Measurements from ENCODE around the gene SLC52A3.

Gene SLC52A3

DNA sequence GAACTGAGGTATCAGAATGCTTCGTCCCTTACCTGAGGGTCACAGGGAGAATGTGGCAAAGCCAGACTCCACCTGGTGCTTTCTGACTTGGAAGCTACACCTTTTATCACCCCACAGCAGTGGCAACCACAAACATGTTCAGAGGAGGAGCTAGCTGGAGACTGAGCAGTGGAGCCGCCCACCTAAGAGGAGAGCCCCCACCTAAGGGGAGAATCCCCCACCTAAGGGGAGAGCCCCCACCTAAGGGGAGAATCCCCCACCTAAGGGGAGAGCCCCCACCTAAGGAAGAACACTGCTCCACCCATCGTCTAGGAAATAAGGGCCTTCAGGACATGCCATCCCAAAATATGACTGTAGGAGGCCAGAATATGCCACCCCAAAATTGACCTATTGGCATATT, 4.0 kb downstream of the SLC52A3 start:
- DNase-seq: no peak

DNA sequence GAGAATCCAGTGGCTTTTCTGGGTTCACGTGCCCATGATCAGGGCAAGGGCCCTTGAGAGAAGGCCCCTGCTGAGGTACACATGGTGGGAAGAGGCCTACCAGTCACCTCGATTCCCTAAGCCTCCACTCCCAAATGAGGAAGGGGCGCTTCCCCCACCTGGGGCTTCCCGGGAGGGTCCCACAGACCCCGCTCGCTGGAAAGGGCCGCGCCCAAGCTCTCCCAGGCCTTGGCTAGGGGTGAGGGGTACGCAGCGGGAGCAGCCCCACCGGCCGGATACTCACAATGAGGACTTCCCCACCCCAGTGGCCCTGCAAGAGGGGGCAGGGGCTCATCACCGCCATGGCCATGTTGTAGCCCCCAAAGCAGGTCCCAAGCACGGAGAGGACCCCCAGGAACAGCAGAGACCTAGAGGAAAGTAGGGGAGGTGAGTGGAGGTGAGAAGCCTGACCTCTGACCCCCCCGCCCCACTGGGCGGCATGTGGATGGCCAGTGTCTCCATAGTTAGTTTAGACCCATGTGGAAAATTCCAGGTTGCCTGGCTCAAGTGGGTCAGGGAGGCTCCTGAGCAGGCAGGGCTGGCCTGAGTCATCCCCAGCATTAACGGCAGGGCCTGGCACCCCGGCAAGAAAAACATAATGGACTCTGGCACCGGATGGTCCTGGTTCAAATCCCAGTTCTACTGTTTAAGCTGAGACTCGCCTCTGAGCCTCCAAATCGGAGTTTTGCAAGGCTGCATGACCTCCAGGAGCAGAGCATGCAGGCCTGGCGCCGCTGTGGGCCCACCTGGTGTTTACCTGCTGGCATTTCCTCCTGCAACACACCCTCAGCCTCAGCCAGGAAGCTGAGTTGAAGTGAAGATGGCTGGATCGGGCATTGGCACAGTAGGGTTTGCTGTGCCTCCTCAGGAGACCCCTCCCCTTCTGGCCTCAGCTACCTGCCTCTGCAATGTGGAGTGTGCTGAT, 6.6 kb downstream of the SLC52A3 start:
- no peak for DNase-seq

DNA sequence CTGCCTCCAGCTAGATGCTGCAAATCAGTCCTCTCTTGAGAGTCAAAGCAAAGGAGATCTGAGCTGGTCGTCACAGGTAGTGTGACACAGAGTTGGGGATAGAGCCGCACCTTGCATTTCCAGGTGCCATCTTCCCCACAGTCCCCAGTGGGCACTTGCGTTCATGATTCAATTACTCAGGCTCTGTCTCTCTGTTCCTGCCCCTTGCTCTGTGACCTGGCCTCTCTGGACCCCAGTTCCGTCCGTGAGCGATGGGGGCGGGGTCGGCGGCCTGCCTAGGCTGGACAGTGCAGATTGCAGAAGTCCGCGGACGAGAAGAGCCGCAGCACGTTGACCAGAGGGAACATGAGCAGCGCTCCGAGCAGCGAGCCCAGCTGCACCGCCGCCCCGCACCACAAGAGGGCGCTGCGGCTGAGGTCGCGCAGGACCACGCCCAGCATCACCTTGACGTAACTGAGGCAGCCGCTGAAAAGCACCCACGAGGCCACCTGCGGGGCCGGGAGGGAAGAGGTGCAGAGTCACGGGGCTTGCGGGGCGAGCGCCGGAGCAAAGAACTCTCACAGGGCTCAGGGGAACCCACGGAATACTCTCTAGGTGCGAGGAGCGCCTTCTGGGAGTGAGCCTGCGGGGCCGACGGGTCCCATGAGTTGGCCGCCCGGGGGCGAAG, 7.4 kb downstream of the SLC52A3 start:
- peak; percentile 63 to 71 for DNase-seq

DNA sequence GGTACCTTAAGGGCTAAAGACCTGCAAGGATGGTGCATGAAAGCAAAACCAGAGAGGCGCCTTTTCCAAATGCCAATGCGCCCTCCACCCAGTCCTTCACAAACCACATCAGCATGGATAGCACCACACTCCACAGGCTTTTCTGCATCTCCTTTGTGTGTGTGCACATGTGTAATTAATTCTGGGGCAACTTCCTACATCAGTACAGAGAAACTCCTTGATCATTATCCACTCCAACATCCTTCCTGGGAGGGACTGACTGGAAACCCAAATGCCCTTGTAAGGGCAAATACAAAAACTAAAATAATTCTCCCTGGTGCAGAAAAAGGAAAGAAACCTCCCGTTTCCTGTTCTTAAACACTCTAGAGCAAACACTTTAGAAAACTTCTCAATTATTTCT, 10.8 kb downstream of the SLC52A3 start:
- DNase-seq: no peak

DNA sequence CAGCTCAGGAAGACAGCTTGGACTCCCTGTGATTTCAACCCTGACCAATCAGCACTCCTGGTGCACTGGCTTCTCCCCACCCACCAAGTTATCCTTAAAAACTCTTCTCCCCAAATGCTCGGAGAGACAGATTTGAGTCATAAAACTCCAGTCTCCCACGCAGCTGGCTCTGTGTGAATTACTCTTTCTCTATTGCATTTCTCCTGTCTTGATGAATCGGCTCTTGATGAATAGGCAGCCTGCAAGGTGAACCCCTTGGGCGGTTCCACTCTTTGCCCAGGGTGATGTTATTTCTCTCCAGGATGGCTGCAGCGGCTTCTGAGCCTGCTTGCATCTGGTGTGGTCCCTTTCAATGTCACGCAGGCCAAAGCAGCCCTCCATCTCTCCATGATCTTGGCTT, 12.4 kb downstream of the SLC52A3 start:
- no peak for DNase-seq

DNA sequence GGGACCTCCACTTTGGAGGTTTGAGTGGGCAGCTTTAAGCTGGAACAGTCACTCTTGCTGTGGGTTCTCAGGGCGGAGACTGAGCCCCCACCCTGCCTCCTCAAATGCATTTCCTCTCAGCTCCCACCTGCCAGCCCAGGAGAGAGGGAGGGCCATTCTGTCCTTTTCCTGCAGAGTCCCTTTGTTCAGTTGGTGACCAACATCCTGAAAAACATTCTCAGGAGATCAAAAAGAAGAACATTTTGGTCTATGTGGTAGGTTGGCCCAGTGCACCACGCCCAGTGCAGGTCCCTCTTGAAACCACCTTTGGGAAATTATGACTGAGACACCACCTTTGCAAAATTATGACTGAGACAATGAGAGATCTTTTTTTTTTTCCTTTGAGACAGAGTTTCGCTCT, 13.4 kb downstream of the SLC52A3 start:
- peak in 1 of 2 experiments; percentile 17 for DNase-seq

DNA sequence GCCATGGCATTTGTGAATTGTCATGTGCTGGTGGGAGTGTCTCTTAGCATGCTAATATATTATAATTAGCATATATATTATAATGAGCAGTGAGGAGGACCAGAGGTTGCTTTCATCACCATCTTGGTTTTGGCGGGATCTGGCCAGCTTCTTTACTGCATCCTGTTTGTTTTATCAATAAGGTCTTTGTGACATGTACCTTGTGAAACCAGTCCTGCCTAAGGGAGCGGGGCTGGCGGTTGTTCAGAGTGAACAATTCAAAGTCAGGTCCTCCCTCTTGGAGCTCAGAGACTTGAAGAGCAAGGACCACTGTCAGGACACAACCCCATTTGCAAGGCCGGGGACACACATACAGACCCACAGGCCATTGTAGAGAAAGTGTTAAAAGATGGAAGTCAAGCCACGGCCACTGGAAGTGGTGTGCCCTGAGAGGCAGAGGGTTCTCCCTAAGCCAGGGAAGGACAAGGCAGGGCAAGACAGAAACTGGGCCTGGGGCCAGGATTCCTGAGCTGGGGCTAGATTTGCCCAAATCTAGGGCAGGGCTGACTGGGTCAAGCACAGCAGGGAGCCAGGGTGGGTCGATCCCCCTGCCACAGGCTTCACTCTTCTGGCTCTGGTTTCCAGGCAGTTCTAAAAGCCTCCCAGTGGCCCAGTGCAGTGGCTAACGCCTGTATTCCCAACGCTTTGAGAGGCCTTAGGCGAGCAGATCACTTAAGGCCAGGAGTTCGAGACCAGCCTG, 14.2 kb downstream of the SLC52A3 start:
- no peak for DNase-seq

DNA sequence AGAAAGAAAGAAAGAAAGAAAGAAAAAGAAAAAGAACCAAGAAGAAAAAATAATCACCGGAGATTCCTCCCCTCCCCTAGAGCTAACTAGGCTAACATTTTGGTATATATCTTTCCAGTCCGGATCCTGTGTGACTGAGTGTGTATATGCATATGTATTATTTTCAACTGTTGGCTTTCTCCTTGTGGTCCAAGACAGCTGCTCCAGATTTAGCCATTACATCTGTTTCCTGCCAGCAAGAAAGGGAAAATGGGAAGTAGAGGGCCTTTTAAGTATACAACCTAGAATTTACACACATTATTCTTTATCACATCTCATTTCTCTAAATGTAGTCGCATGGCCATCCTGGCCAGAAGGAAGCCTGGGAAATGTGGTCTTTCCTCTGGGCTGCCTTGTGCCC, 15.2 kb downstream of the SLC52A3 start:
- no peak for DNase-seq

DNA sequence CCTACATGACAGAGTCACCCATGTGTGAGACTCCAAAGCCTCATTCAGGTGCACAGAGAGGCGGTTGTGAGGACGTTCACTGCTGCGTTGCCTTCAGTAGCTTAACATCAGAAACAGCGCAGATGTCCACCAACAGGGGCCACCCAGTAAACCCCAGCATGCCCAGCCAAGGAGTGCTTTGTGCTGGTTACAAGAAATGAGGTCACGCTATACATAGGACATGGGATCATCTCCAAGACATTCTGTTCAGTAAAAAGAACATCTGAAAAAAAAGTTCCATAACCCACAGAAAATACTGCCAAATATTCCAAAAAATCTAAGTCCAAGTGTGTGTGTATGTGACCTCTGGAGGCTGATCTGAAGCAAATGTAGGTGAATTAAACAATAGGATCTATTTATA, 16.0 kb downstream of the SLC52A3 start:
- DNase-seq: no peak

DNA sequence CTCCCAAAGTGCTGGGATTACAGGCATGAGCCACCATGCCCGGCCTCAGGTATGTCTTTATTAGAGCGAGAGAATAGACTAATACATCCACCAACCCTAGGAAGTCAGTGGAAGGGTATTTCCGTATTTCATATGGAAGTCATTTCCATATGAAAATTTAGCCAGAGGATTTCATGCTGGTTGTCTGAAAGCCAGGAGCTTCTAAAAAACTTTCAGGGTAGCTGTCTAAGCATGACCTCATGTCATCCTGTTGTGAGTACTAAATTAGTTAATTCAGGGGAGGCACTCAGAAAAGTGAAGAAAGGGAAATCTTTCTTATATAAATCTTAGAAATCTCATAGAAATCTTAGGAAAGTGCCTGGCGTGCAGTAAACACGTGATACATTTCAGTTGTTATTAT, 16.5 kb downstream of the SLC52A3 start:
- DNase-seq: no peak

DNA sequence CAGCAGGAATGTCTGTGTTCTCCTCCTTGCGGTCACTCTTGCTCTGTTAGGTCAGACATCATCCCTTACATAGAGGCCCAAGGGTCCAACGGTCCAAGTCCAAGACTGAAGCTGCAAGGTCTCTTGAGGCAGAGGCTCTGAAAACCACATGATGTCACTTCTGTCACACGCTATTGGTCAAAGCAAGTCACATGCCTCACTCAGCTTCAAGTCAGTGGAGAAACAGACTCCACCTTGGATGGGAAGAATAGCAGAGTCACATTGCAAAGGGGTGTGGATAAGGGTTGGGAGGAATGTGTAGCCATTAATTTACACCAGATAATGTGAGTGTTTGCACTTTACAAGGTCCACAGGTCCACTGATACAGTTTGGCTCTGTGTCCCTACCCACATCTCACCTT, 17.5 kb downstream of the SLC52A3 start:
- no peak for DNase-seq

DNA sequence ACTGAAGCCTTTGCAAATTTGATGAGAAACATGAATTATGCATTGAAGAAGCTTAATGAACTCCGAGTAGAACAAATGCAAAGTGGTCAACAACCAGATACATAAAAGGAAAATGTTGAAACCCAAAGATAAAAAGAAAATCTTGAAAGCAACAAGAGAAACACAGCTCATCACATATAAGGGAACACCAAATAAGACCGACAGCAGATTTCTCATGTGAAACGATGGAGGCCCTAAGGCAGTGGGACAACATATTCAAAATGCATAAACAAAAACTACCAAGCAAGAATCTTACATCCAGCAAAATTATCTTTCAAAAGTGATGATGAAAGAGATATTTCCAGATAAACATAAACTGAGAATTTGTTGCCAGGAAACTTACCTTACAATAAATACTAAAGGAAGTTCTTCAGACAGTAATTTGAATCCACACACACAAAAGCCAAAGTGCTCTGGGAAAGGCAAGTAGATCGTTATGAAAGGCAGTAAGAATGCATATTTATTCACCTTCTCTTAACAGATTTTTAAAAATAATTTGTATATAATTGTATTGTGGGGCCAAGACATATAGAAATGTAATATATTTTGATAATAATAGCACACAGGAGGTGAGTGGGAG, 22.5 kb downstream of the SLC52A3 start:
- no peak for DNase-seq

DNA sequence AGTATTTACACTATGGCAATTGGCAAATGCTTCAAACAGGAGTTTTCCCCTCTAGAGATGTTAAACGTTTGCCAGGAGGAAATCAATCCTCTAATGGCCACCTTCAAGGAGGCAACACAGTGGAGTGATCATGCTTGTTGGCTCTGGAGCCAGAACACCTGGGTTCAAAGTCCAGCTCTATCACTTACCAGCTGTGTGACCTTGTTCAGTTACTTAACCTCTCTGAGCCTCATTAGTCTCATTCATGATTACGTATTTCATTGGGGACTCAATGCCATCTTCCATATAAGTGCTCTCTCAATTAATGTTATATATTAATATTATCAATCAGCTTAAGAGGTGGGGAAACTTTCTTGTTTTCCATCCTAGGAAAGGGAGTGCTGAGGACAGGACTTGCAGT, 26.1 kb downstream of the SLC52A3 start:
- no peak for DNase-seq

DNA sequence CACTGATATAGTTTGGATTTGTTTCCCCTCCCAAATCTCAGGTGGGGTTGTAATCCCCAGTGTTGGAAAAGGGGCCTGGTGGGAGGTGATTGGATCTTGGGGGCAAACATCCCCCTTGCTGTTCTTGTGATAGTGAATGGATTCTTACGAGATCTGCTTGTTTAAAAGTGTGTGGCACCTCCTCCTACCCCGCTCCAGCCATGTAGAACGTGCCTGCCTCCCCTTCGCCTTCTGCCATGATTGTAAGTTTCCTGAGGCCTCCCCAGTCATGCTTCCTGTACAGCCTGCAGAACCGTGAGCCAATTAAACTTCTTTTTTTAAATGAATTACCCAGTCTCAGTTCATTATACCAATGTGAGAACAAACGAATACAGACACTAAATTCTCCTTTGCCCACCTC, 26.7 kb downstream of the SLC52A3 start:
- no peak for DNase-seq

DNA sequence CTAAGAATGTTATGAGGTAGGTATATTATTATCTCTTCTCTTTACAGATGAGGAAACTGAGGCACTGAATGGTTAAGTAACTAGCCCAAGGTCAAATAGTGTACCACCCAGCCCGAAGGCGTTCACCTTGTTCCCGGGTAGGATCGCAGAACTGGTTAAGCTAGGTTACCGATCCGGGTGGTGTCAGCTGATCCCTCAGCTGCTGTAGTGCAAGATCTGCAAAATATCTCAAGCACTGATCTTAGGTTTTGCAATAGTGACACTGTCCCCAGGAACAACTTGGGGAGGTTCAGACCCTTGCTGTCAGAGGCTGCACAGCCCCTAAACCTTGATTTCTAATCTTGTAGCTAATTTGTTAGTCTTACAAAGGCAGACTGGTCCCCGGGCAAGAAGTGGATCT, 28.1 kb downstream of the SLC52A3 start:
- no peak for DNase-seq

DNA sequence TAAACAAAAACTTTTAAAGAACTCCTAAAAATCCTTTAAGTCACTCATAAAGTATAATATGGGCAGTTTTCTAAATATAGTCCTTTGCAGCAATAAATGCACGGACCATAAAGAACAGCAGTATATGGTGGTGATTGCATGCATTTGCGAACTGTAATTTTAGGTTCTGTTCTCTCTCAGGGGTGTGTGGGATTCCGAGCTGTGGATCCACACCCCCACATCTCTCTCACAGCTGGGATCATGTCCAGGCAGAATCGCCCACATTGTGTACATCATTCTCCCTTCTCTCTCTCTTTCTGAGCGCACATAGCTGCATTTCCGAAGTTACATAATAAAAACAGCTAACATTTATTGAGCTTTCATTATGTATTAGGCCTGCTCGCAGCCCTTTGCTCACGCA, 28.6 kb downstream of the SLC52A3 start:
- DNase-seq: no peak

DNA sequence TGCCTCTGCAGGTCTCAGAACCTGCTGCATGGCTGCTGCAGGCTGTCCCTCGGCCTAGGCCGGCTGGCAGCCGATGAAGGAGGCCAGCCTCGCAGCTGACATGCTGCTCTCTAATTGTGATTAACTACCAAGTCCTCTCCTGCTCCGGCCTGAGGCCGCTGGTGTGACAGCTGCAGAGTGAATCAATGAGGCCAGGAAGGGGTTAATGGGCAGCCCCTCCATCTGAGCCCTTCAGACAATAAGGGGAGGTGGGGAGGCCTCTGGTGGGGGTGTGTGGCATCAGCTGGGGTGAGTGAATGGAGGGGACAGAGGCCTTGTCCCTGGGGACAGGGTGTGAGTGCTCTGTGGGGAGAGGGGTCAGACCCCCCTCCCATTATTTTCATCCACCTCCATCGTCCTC, 34.4 kb downstream of the SLC52A3 start:
- DNase-seq: no peak

DNA sequence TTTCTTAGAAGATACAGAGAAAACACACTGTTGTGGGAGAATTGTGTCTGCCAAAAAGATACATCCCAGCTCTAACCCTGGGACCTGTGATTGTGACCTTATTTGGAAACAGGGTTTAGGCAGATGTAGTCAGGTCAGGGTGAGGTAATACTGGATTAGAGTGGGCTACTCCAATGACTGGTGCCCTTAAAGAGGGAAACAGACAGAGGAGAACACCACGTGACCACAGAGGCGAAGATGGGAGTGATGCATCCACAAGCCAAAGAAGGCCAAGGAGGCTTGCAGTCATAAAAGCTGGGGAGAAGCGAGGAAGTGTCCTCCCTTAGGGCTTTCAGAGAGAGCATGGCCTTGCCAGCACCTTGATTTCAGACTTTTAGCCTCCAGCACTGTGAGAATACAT, 35.6 kb downstream of the SLC52A3 start:
- DNase-seq: no peak

DNA sequence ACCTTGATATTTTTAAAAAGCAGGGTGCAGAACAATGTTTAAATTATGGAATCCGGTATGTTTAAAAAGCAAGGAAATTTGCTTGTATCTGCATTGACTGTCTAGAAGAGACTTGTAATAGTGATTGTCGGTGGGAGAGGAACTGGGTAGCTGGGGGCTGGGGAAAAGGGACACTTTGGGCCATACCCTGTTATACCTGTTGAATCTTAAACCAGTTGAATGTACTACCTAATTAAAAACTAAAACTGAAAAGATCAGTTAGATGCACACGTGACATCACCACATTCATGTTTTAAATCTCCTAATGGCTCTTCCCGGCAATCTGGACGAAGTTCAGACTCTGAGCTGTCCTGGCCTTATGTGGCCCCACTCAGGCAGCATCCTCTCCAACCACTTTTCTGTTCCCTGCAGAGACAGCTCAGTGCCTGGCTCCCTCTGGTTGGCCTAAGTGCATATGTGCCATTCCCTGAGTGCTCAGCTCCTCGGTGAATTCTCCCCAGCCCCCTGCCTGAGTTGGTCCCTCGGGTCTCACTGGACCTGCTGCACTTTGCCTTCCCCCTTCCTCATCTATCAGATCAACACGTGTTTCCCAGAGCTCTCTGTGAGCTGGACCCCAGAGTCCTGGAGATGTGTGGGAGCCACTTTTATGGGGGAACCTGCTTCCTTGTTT, 36.3 kb downstream of the SLC52A3 start:
- DNase-seq: no peak

DNA sequence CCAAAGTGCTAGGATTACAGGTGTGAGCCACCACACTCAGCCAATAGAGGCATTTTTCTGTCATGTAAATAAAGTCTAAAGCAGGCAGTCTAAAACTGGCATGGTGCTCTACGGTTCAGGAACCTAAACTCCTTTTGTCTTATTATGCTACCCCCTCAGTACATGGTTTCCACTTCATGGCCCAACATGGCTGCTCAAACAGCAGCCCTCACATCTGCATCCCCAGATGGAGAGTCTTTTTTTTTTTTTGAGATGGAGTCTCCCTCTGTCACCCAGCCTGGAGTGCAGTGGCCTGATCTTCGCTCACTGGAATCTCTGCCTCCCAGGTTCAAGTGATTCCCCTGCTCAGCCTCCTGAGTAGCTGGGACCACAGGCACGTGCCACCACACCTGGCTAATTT, 38.3 kb downstream of the SLC52A3 start:
- DNase-seq: no peak

DNA sequence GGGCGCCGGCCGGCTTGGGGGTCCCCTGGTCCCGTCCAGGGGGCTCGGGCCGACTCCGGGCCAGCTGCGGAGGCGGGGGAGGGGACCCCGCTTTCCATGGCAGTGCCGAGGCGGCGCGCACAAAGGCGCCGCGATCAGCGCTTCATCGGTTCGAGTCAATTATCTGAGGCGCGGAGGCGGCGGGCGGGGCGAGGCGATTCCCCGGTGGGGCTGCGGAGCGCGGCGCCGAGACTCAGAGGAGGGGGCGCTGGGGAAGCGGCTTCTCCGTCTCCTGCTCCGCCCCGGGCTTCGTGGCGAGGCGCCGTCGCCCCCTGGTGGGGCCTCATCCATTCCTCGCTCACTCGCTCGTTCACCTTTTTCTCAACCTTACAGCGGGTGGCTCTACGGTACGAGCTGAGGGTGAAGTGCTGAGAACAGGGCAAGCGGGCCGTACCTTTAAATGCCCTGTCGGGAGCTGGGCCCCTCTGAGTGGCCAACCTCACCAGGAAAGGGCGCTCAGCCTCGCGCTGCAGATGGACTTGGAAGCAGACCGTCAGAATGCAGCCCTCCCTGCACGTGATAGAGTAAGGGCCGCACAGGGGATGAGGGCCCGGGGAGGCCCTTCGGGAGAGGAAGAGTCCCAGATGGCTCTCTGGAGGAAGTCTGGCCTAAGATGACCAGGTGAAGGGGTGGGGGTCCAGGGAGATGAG, 39.9 kb downstream of the SLC52A3 start:
- DNase-seq: peak; percentile 69 to 74

DNA sequence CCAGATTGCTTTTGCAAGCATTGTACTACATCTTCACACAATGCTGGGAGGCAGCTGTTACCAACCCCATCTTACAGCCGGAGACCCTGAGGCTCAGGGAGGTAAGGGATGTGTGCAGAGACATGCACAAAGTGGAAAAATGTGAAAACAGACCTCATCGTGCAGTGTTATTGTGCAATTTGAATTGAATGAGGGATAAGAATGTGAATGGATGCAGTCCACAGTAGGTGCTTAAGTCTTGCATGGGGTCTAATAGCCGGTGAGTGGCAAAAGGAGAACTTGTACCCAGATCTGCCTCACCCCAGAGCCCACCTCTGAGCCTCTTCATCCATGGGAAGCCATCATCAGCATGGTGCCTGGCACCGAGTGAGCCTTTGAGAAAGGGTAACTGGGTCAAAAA, 42.1 kb downstream of the SLC52A3 start:
- DNase-seq: no peak
